UCSD-AML1 (cell line): ENCODE data around the gene PSORS1C2.

Experiments used
- DNase-seq: peaks from one replicate; lab custom pipeline; 2025; ENCODE audit not compliant: unreplicated experiment; lab: John Stamatoyannopoulos, UW

Gene PSORS1C2

DNA sequence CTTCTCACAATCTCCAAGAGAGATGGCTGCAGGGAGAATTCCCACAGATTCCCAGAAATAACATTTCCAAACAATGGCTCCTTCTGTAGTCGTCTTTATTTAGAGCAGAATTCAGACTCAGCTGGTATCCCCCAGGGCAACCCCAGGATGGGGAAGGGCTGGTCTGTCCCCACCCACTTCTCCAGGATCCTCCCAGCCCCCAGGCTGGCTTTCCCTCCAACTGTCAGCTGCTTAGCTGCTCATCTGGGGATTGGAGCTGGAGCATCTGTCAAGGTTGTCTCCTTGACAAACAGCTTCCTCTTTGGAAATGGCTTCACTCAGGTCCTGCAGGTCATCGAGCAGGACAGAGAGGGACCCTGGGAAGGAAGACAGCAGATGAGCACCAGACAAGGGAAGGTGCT, 3.5 kb upstream of the PSORS1C2 start:
- DNase-seq: no peak

DNA sequence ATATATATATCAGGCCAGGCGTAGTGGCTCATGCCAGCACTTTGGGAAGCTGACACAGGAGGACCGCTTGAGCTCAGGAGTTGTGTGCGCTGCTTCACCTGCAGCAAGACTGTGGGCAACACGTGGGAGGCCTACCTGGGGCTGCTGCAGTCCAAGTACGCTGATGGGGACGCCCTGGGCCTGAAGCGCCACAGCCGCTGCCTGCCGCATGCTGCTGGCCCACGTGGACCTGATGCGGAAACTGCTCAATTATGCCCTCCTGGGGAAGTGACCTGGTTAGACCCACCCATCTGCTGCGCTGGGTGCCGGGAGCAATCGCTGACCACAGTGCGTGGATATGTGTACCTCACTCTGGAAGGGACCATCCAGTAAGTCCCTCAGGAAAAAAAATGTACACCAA, 1.8 kb upstream of the PSORS1C2 start:
- no peak for DNase-seq

DNA sequence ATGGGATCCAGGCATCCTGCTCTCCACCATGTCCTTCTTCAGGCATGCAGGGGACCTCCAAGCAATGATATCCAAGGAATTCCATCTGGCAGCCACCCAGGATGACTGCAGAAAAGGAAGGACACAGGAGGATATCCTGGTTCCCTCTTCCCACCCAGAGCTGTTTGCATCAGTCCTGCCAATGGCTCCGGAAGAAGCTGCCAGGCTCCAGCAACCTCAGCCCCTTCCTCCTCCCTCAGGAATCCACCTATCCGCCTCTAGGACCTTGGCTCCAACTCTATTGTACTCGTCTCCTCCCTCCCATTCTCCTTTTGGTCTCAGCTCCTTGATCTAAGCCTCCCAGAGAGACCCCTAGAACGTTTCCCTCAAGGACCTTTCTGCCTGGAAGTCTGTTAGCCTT, 733 bp upstream of the PSORS1C2 start:
- no peak for DNase-seq

DNA sequence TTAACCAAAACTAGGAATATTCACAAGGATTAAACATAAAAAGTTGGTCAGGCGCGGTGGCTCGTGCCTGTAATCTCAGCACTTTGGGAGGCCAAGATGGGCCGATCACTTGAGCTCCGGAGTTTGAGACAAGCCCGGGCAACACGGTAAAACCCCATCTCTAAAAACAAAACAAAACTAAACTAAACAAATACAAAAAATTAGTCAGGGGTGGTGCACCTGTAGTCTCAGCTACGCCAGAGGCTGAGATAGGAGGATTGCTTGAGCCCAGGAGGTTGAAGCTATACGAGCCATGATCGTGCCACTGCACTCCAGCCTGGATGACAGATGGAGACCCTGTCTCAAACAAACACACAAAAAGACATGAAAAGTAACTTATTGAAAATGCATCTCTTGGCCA, 3.2 kb downstream of the PSORS1C2 start:
- DNase-seq: no peak

DNA sequence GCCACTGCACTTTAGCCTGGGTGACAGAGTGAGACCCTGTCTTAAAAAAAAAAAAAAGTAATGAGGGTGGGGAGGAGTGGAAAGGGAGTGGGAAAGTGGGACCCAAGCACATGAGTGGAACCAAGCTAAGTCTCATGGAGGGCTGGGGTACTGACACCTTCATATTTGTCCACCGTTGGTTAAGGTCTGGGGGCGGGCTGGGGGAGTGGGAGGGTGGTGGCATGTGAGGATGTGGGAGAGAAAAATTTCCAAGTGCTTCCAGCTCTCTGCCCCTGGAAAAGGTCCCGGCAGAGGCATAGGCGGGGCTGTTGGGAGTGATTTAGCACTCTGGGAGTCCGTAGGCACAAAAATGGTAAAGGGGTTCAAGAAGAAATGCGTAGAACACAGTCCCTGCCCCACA, 6.1 kb downstream of the PSORS1C2 start:
- no peak for DNase-seq

DNA sequence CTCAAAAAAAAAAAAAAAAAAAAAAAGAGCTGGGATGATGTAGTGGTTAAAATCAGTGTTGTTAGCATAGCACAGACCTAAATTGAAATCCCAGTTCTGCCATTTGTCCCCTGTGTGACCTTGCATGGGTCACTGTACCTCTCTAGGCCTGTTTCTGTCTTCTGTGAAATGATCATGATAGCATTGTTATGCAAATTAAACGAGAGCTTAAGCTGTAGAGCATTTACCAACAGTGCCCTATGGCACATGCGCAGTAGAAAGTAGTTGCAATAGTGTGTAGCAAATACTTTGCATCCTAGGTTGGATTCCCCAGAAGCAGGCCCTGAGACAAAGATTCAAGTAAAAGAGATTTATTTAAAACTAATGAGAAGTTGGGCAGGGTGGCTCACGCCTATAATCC, 7.3 kb downstream of the PSORS1C2 start:
- DNase-seq: no peak

DNA sequence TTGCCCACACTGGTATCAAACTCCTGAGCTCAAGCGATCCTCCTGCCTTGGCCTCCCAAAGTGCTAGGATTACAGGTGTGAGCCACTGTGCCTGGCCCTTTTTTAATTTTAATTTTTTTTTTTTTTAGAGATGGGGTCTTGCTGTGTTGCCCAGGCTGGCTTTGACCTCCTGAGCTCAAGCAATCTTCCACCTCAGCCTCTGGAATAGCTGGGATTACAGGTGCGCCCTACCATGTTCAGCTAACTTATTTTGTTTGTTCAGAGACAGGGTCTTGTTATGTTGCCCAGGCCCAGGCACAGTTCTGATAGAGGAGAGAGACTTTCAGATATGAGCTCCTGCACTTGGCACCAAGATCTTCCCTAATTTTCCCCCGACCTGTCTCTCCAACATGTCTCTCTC, 8.1 kb downstream of the PSORS1C2 start:
- DNase-seq: no peak

DNA sequence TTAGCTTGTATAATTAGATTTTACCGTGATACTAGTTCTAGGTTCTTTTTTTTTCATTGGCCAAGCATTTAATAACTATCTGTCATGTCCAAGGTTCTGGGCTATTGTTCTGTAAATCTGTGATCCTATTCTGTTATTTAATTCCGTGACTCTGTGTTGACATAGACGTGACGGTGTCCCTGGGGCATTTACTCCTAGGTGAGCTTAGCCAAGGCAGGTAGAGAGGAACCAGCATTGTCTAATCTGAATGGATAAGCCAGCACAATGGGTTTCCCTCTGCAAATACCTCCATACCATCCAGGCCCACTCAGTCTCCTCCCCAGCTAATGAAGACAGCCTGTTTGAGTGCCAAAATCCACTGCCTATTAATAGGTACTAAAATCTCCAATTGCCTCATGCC, 9.7 kb downstream of the PSORS1C2 start:
- no peak for DNase-seq

DNA sequence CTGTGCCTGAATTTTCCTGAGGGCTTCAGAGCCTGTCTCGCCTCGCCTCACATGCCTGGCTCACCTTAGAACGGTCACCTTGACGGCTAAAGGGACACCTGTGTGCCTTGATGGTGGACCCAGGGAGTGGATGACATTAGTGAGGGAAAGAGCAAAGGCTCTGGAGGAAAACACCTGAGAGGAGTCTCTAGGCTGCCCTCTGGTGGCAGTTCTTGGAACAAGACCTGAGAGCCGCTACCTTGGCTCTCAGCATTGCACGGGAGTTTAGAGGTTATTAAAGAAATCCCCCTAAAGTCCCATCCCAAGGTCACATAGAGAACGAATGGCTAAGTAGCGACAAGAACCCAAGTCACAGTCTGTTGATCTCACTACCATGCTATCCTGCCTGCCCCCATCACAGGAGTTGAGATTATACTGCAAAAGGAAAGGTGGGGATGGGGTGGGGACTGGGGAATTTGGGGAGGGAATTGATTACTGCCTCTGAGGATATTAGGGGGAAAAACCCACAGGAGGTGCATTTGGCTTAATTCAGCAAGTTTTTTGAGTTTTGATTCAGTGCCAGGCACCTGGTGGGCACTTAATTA, 10.7 kb downstream of the PSORS1C2 start:
- DNase-seq: peak; percentile 39

DNA sequence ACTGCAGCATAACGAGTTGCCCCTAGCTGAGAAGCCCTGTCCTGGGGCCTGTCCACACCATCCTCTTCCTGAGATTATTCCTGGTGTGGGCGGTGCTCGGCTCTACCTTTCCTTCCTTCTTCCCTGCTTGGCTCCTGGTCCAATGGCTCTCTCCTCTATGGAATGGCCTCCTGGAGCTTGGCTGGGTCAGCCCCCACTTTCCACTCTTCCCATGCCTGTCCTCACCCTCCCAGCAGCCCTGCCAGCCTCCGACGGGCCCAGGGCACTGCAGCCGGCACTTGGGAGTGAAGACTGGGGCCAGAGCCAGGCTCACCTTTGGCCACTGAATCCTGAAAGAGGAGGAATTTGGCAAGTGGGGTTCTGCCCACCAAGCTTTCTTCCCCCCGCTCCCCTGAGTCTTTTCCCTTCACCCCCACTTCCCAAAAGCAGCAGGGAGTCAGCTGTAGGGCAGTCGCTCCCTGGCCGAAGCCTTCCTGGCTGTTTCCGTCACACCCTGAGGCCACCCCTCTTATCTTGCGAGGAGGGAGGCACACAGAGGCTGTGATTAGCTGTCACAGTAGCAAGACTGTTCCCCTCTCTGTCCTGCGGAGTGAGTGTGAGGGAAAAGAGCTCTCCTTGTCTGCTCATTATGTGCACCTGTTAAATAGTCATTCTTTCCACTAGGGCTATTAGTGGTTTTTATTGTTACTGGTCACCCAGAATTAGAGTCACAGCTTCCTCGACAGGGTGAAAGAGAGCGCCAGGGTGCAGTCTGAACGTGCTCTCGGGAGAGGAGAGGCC, 12.3 kb downstream of the PSORS1C2 start:
- no peak for DNase-seq

DNA sequence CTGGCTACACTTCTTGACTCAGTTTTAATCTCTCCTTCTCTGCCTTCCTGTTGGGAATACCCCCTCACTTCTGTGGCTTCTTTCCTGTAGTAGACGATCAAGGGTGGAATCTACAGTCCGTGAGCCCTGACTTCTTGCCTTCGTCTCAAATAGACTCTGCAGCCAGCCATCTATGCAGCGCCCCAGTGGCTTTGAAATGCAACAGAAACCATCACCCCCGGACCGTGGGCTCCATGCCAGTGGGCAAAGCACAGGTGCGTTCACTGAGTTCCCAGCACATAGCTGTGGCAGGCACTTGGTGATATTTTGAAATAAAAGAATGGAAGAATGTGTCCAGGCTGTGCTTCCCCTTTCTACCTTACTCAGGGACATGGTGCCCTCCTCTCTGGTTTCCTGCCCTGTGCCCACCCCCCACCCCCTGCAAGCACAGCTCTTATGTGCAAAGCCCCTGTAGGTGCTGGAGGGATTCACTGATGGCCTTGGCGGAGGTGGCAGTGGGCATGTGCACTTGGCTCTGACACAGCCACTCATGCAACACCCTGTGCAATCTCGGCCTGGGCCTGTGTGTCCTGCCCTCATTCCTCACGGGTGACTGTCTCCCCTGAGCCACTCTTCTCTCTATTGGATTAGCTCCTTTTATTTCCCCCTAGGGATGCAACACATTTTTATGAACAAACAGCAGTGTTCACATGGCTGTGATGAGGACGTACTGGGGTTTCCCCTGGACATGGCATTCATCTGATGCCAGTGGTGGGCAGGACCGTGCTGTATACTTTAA, 13.1 kb downstream of the PSORS1C2 start:
- no peak for DNase-seq

DNA sequence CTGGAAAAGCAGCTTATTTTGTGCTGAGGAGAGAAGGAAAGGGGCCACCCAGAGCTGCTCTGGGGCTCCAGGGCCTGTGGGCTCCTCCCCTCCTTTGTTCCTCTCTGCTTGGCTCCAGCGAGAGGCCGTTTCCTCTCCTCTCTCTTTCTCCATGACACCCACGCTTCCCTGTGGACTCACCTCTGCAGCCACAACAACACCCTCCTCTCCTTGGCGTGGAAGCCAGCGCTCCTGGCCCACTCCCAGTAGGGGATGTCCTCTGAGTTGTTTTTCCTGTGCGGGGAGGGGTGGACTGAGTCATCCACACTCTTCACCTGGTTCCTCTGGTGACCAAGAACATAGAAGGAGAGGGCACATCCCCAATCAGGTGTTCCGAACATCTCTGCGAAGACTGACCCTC, 13.7 kb downstream of the PSORS1C2 start:
- DNase-seq: peak; percentile 16

DNA sequence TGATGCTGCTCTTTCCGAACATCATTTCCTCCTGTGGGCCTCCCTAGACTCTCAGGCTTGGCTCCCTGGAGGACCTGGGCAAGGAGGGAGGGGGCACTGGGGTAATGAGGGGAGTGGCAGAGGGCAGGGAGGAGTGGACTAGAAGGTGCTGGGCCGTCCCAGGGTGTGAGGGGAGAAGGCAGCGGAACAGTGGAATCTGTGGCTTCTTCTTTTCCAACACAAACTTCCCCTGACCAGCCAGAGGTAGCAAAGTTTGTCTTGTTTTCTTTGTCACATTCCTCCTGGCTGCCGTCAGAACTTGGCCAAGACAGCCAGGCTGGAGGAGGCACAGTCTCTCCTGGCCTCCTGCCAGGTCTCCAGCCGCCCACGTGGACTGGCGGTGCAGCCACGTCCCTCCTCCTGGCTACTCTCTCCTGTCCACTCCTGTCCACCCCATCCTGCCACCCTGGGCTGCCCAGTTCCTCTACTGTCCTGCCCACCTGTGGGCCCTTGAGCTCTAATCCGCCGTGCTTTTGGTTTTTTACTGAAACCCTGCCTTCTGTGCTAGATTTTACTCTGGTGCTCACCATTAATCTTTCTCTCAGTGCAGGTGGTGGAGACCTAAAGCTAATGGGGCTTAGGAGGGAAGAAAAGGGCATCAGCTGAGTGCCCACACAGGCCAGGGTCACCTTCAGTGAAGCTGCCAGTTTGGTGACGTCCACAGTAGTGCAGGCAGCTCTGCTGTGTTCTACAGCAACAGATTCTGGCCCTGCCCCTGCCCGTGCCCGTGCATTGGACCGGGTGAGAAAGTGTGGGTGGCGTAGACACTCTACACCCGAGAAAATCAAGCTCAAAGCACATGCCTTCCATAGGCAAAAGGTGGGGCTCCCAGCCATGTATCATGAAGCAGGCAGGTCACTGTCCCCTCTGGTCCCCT, 15.8 kb downstream of the PSORS1C2 start:
- DNase-seq: no peak

DNA sequence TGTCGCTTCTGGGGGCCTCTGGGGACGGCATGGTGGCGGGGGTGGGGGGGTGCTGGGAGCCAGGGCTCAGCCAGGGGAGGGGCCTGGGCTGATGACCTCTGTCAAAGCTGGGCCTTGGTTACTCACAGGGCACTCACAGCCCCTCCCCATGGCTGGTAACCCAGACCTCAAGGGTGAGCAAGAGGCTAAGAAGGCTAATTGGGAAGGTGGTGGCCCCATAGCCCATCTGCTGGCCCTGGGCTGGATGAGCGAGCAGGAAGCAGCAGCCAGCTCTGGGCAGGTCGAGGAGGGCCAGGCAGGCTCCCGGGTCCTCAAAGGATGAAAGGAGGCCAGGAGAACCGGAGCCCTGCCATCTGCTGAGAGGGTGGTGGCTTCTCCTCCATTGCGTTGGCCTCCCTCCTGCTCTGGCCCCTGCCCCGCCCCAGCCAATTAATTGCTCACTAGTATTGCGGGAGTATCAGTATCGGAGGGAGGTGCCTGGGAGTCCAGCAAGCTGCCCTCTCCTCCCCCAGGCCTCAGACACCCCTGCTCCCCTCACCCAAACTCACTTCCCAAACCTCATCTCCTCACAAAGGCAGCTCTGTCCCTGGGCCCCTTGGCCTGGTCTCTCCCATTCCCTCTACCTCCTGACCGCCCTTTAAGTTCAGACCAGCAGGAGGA, 17.6 kb downstream of the PSORS1C2 start:
- no peak for DNase-seq

DNA sequence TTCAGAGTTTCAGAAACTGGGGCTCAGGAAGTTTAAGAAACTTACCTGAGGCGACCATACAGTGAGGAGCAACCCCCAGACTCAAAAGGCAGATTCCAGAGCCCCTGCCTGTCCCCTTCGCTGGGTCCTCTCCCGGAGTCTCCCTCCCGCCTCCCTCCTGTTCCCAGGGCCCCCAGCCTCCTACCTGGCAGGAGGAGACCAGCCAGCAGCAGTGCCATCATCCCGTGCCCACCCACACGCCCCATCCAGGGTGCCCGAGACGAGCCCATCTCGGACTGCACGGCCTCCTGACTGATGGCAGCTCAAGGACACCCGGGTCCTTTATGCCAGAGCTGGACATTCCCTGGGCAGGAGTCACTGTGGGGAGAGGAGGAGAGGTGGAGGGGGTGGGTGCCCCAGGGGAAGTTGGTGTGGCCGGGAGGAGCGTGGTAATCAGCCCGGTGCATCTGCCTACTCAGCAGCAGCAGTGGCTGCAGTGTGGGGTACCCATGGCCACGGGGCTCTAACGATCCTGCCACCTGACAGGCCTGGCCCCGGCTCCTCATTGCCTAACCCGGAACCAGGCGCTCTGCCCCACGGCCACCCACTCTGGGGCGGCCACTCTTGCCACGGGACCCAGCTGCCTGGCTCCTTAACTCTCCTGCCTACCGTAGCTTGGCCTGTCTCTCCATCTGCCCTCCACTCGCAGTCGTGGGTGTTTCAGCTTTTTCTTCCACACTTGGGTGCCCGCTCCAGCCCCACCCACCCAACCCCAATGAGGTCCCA, 18.5 kb downstream of the PSORS1C2 start, which contains the start of gene CDSN:
TSS of gene CDSN (minus strand) at position 296 of the 765 bp plus-strand sequence. CDS start at position 269, 27 bp downstream.
- no peak for DNase-seq

DNA sequence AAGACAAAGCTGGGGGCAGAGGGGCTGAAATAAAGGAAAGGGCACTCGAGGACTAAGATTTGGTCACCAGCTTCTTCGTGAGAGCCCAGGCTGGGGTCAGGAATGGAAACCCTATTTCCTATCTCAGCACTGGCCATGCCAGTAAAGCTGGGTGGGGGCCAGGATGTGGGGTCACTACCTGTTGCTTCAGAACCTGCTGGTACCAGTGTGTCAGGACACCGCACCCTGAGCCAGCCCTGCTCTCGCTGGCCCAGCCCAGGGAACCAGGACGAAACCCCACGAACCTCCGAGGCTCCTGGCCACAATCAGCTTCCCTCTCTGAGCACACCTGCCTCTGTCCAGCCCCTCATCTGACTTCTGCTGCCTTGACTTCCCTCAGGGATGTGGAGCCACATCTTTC, 20.7 kb downstream of the PSORS1C2 start:
- no peak for DNase-seq

DNA sequence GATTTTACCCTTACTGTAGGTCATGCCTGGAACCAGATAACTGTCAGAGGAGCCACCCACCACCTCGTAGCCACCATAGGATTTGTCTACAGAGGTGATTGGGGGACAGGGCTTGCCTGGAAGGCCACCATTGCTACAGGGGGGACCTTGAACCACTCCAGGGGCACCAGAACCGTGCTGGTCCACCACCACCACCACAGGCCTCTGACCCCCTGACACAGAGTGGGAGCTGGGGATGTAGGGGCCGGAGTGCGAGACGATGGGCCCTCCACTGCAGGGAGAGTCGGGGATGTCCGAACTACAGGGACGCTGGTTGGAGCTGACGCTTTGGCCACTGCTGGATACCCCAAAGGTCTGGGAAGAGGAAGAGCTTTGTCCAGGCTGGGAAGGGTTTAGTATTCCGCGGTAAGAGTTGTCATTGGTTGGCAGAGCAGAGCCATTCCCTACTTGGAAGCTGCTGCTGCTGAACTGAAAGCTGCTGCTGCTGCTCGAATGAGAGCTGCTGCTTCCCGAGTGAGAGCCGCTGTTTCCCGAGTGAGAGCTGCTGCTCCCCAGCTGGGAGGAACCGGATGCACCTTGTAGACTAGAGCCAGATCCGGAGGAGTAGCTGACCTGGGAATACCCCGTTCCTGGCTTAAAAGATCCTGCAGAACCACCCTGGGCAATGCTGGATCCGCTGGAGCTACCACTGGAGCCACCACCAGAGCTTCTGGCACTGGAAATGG, 22.0 kb downstream of the PSORS1C2 start:
- DNase-seq: no peak

DNA sequence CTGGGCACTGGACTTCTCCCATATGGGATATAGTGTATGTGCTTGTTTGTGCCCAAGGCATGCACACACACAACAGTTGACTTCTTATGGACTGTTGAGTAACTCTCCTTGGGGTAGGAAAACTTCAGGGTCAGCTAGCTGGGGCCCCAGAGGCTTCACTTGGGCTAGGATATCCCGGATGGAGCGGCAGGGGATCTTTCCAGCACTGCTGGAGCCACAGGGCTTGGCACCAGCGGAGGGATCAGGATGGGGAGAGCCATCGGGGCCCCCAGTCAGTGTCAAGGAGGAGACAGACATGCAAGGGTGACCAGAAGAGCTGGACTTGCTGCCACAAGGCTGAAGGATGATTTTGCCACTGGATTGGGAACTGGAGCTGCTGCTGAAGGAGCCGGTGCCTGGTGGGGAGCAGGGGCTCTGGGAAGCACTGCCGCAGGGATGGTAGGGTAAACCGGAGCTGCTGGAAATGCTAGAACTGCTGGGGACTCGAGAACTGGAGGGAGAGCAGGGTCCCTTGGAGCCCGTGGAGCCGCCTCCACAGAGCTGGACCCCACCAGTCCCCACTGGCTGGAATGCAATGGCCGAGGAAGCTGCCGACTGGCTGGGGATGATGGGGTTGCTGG, 22.8 kb downstream of the PSORS1C2 start:
- no peak for DNase-seq
